K562 (cell line): ENCODE measurements around the gene UBE2D2. TPM values are rescaled to one million over a fixed set of nuclear protein-coding genes. Genes with fewer than 3 reads are reported as not detected.
A peak's percentile ranks its signal among the peaks of the same experiment; 100 is the strongest.

Experiments used
- CTBP1 ChIP-seq: fragments of 450-650 bp; IDR thresholded peaks from 2 replicates; pipeline ENCODE4 v1.6.1; 2016; ENCODE audit warnings: borderline replicate concordance
- ELF4 ChIP-seq: fragments of 450-650 bp; formaldehyde crosslinking; IDR thresholded peaks from 2 replicates; pipeline ENCODE4 v1.4.0; 2022; ENCODE audit warnings: missing genetic modification characterization
- FOXP1 ChIP-seq: sonication (generic); formaldehyde crosslinking; IDR thresholded peaks from 2 replicates; pipeline ENCODE4 v1.8.0; 2022; ENCODE audit warnings: mild to moderate bottlenecking, missing genetic modification reagents
- HDAC2 ChIP-seq: fragments of 450-650 bp; IDR thresholded peaks from 2 replicates; pipeline ENCODE4 v1.6.1; 2016; ENCODE audit warnings: mild to moderate bottlenecking
- HIVEP1 ChIP-seq: fragments of 250-450 bp; sonication (Bioruptor Pico); IDR thresholded peaks from 2 replicates; pipeline ENCODE4 v1.4.0; 2020; ENCODE audit warnings: mild to moderate bottlenecking
- KDM1A ChIP-seq, 2 experiments: fragments of 450-650 bp; IDR thresholded peaks; 2 replicates each; pipeline ENCODE4 v1.6.1; 2016; ENCODE audit warnings: mild to moderate bottlenecking in 2 of 2
- KLF16 ChIP-seq: IDR thresholded peaks from 2 replicates; pipeline ENCODE4 v1.6.1; 2016; ENCODE audit warnings: antibody characterized with exemption
- NFIC ChIP-seq: fragments of 450-650 bp; IDR thresholded peaks from 2 replicates; pipeline ENCODE4 v1.6.1; 2017; ENCODE audit warnings: mild to moderate bottlenecking, inconsistent platforms
- POLR2H ChIP-seq: IDR thresholded peaks from 2 replicates; pipeline ENCODE4 v1.6.1; 2016; ENCODE audit warnings: missing genetic modification characterization, low read depth, mild to moderate bottlenecking, control low read depth, missing compliant biosample characterization, moderate library complexity
- POLR3G ChIP-seq: IDR thresholded peaks from 2 replicates; pipeline ENCODE4 v1.6.1; 2011; ENCODE audit not compliant: insufficient read length, insufficient replicate concordance; ENCODE audit errors: extremely low read depth
- RAD21 ChIP-seq, 2 experiments: fragments of 250-450 bp in 1 of 2; fragments of 450-650 bp in 1 of 2; sonication (Bioruptor Pico) in 1 of 2; formaldehyde crosslinking in 1 of 2; IDR thresholded peaks in 1 of 2; conservative IDR thresholded peaks in 1 of 2; 2 replicates each; pipeline versions ENCODE4 v1.4.0 to v1.8.0; 2020 to 2022; ENCODE audit warnings: mild to moderate bottlenecking in 2 of 2, moderate library complexity in 1 of 2
- RBBP5 ChIP-seq: fragments of 200-600 bp; sonication (generic); IDR thresholded peaks from 2 replicates; pipeline ENCODE4 v1.6.1; 2012; ENCODE audit warnings: borderline replicate concordance, mild to moderate bottlenecking, low read length, control low read depth, inconsistent platforms; ENCODE audit not compliant: insufficient read depth, poor library complexity, severe bottlenecking
- SMARCC2 ChIP-seq: fragments of 450-650 bp; IDR thresholded peaks from 2 replicates; pipeline ENCODE4 v1.6.1; 2017; ENCODE audit warnings: antibody characterized with exemption, moderate library complexity, mild to moderate bottlenecking, low read depth
- UBTF ChIP-seq, 2 experiments: IDR thresholded peaks; 2 replicates each; pipeline ENCODE4 v1.6.1; 2012; ENCODE audit warnings: improper control_type of control experiment in 2 of 2, low read depth in 2 of 2, low read length in 2 of 2, borderline replicate concordance in 1 of 2
- YY1 ChIP-seq, 3 experiments: IDR thresholded peaks; 2 replicates each; pipeline ENCODE4 v1.6.1; 2011; ENCODE audit warnings: low read length in 2 of 3, mild to moderate bottlenecking in 2 of 3, moderate library complexity in 2 of 3, borderline replicate concordance in 1 of 3, control low read depth in 1 of 3, low read depth in 1 of 3; ENCODE audit not compliant: insufficient read depth in 3 of 3, insufficient replicate concordance in 2 of 3, control insufficient read depth in 1 of 3, insufficient read length in 1 of 3; ENCODE audit errors: extremely low read depth in 1 of 3
- ZEB2 ChIP-seq: fragments of 450-650 bp; IDR thresholded peaks from 2 replicates; pipeline ENCODE4 v1.6.1; 2016
- ZNF133 ChIP-seq: fragments of 250-450 bp; sonication (Bioruptor Pico); IDR thresholded peaks from 2 replicates; pipeline ENCODE4 v1.4.0; 2020; ENCODE audit warnings: mild to moderate bottlenecking
- ZNF175 ChIP-seq: fragments of 200-800 bp; sonication (Bioruptor generic); IDR thresholded peaks from 2 replicates; pipeline ENCODE4 v1.6.1; 2016; ENCODE audit warnings: low read depth, mild to moderate bottlenecking, missing genetic modification characterization, missing compliant biosample characterization
- ZNF23 ChIP-seq: fragments of 250-450 bp; sonication (Bioruptor Pico); IDR thresholded peaks from 2 replicates; pipeline ENCODE4 v1.4.0; 2020; ENCODE audit warnings: mild to moderate bottlenecking
- ZNF311 ChIP-seq: fragments of 250-450 bp; sonication (Bioruptor Pico); IDR thresholded peaks from 2 replicates; pipeline ENCODE4 v1.4.0; 2020; ENCODE audit warnings: mild to moderate bottlenecking, moderate library complexity
- ZNF778 ChIP-seq: fragments of 450-650 bp; formaldehyde crosslinking; IDR thresholded peaks from 2 replicates; pipeline ENCODE4 v1.4.0; 2020; ENCODE audit warnings: mild to moderate bottlenecking, moderate library complexity
- polyA plus RNA-seq, 8 experiments: library from polyadenylated mRNA; depleted of rRNA in 4 of 8; stranded (reverse) in 5 of 8; unstranded in 3 of 8; fragments of >200 nt; fragmentation: Nextera tagmentation in 2 of 8; fragmentation: Illumina TruSeq in 1 of 8; extraction: Ambion mirVana in 2 of 8; extraction: Trizol in 1 of 8; gene quantifications; 2 replicates each; pipeline versions ENCODE4 v1.2.1 to v1.2.3, GENCODE V29; 2011 to 2014; ENCODE audit warnings: inconsistent platforms in 1 of 8, missing spikeins in 1 of 8
- total RNA-seq, 7 experiments: library from RNA; depleted of rRNA in 6 of 7; stranded (reverse); fragments of >200 nt in 6 of 7; fragmentation: Illumina TruSeq in 2 of 7; extraction: Trizol in 2 of 7; gene quantifications; 2 replicates each; pipeline versions ENCODE4 v1.2.1 to v1.2.3, GENCODE V29; 2011 to 2021; ENCODE audit warnings: low replicate concordance in 1 of 7
- TF ChIP-seq, protein P1 (sequence below): fragments of 450-650 bp; formaldehyde crosslinking; IDR thresholded peaks from 2 replicates; pipeline ENCODE4 v1.4.0; 2020; ENCODE audit warnings: mild to moderate bottlenecking, mixed read lengths
- TF ChIP-seq, protein P2 (sequence below): IDR thresholded peaks from 2 replicates; pipeline ENCODE4 v1.6.1; 2014; ENCODE audit warnings: antibody characterized with exemption

UBE2D2 gene
- total and polyA plus RNA-seq, 9 of the 15 experiments (the other 6 are each of a cell fraction or from before 2014, with no cell fraction given): 53.6 to 198 (median 122) TPM

DNA sequence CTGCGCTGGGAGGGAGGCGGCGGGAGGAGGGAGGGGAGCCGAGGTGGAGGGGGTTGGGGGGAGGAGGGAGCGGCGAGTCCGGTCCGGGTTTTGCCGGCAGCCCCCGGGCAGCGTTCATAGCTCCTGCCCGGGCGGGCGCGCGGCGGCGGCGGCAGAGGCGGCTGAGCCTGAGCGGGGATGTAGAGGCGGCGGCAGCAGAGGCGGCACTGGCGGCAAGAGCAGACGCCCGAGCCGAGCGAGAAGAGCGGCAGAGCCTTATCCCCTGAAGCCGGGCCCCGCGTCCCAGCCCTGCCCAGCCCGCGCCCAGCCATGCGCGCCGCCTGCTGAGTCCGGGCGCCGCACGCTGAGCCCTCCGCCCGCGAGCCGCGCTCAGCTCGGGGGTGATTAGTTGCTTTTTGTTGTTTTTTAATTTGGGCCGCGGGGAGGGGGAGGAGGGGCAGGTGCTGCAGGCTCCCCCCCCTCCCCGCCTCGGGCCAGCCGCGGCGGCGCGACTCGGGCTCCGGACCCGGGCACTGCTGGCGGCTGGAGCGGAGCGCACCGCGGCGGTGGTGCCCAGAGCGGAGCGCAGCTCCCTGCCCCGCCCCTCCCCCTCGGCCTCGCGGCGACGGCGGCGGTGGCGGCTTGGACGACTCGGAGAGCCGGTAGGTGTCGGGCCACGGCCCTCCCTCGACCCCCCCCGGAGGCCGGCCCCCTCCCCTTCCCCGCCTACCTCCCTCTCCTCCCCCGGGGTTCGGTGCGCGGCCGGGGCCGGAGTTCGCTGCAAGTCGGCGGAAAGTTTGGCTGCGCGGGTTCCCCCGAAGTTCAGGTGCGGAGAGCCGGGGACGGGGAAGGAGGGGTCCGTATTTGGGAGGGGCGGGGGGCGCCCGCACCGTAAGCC lies 87.3 kb downstream of the UBE2D2 start, which contains the start of gene CXXC5 (continued):
- TF ChIP-seq POLR3G: no peak
- peak; percentile 97 for TF ChIP-seq CTBP1
- no peak for TF ChIP-seq ZNF175 (CRISPR knock-in tag)
- TF ChIP-seq ELF4 (CRISPR knock-in tag): no peak
- peak in 2 of 3 experiments; percentile 58 to 62 for TF ChIP-seq YY1 (IDR thresholded peaks at IDR 0.05; ENCODE audit: borderline replicate concordance in 1 of 3, control insufficient read depth in 1 of 3, extremely low read depth in 1 of 3, insufficient read depth in 3 of 3, insufficient read length in 1 of 3, insufficient replicate concordance in 2 of 3, low read depth in 1 of 3, low read length in 2 of 3)
- peak in 1 of 2 experiments; percentile 29; a peak in 1 of 4 replicates for TF ChIP-seq KDM1A (IDR thresholded peaks at IDR 0.05)
- TF ChIP-seq ZEB2: no peak
- no peak for TF ChIP-seq HDAC2
- TF ChIP-seq RBBP5: no peak
- TF ChIP-seq KLF16: no peak
- peak; percentile 62 to 77; a peak in 2 of 4 replicates for TF ChIP-seq UBTF (IDR thresholded peaks at IDR 0.05; ENCODE audit: borderline replicate concordance in 1 of 2, low read depth in 2 of 2, low read length in 2 of 2)
- TF ChIP-seq ZNF311 (CRISPR knock-in tag): no peak
- no peak for TF ChIP-seq RAD21 (CRISPR knock-in tag; conservative IDR thresholded peaks at IDR 0.05 in 1 of 2, IDR thresholded peaks at IDR 0.05 in 1 of 2)
- TF ChIP-seq ZNF133 (CRISPR knock-in tag): no peak
- no peak for TF ChIP-seq FOXP1
- TF ChIP-seq, protein P1, sequence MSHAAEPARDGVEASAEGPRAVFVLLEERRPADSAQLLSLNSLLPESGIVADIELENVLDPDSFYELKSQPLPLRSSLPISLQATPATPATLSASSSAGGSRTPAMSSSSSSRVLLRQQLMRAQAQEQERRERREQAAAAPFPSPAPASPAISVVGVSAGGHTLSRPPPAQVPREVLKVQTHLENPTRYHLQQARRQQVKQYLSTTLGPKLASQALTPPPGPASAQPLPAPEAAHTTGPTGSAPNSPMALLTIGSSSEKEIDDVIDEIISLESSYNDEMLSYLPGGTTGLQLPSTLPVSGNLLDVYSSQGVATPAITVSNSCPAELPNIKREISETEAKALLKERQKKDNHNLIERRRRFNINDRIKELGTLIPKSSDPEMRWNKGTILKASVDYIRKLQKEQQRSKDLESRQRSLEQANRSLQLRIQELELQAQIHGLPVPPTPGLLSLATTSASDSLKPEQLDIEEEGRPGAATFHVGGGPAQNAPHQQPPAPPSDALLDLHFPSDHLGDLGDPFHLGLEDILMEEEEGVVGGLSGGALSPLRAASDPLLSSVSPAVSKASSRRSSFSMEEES (CRISPR knock-in tag): no peak
- TF ChIP-seq HIVEP1 (CRISPR knock-in tag): no peak
- TF ChIP-seq SMARCC2: no peak
- TF ChIP-seq ZNF778: no peak
- TF ChIP-seq, protein P2, sequence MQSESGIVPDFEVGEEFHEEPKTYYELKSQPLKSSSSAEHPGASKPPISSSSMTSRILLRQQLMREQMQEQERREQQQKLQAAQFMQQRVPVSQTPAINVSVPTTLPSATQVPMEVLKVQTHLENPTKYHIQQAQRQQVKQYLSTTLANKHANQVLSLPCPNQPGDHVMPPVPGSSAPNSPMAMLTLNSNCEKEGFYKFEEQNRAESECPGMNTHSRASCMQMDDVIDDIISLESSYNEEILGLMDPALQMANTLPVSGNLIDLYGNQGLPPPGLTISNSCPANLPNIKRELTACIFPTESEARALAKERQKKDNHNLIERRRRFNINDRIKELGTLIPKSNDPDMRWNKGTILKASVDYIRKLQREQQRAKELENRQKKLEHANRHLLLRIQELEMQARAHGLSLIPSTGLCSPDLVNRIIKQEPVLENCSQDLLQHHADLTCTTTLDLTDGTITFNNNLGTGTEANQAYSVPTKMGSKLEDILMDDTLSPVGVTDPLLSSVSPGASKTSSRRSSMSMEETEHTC: 0 out of 2 replicates have a peak, but pooled peaks have one; percentile 9
- no peak for TF ChIP-seq POLR2H
- peak; percentile 33; the same call in 1 of the 2 replicates for TF ChIP-seq NFIC
- no peak for TF ChIP-seq ZNF23
